22Rv1 (cell line): Measurements from ENCODE around the gene DPH2.

ENCODE experiments used
- CTCF ChIP-seq: fragments of 450-650 bp; IDR thresholded peaks from 2 replicates; pipeline ENCODE4 v1.5.1; 2017; ENCODE audit warnings: mild to moderate bottlenecking
- ZFX ChIP-seq: fragments of 450-650 bp; IDR thresholded peaks from 2 replicates; pipeline ENCODE4 v1.6.1; 2017; ENCODE audit warnings: antibody characterized with exemption, borderline replicate concordance

GRCh38 chr1:43979261-43979527 lies 9.4 kb downstream of the DPH2 start:
- TF ChIP-seq CTCF (no peak), ZFX (no peak)
